Stimulated activated CD8-positive, alpha-beta memory T cell treated with anti-CD3 and anti-CD28 coated beads, Interleukin-7, amount 100 ng/mL, for 48 hours (primary cell): ENCODE measurements around the gene RPP25L.
A peak's percentile ranks its signal among the peaks of the same experiment; 100 is the strongest.

Experiments
- DNase-seq, 2 donors: peaks; one replicate each; pipeline ENCODE4 v3.0.0-alpha.2; 2020; ENCODE audit warnings: low read depth in 1 of 2; ENCODE audit errors: extremely low read depth in 1 of 2

The RPP25L gene

DNA sequence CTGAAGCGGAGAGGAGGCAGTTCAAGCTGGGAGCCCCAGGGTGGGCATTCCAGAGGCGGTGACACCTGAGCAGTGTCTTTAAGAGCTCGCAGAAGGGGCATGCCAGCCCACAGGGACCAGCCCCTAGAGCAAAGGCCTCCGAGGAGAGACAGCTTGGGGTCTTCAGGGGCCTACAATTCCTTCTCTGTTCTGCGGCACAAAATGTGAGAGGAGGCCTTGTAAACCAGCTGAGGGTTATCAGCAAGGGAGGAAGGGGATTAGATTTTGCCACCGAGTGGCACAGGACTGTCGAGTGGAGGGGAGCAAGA, 26.2 kb upstream of the RPP25L start:
- no peak for DNase-seq

DNA sequence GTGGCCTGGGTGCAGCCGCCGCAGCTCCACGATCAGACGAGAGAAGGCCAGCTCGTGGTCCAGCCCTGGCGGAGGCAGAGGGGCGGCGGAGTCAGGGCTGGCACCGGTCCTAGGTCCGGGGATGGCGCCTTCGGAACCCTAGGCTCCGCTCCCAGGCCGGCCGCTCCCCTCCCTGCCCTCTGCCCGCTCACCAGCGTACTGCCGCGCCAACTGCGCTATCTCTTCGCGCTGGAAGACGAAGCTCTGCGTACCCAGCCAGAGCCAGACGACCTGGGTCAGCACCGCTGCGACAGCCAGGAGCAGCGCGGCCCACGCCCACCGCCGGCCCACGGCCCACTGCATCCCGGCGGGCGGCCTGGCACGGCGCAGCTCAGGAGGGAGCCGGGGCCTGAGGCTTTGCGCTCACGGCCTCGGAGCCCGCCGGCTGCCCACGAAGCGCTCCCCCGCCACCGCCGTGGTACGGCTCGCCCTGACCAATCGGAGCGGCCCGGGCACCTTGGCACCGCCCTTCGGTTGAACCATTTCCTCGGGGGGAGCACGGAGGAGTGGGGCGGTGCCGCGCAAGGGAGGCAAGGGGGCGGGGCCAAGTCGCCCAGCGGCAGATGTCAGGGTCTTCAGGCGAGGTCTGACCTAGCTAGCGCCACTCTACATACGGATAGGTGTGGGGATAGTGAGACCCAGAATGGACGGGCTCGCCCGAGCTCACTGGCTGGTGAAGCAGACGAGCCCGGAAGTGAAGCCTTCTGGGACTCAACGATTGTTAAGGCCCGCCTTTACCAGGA, 25.6 kb upstream of the RPP25L start, which contains the start of gene SIGMAR1:
Gene SIGMAR1 (minus strand): TSS at position 432 of the 782 bp plus-strand sequence. CDS start 90 bp downstream, at position 342.
- DNase-seq: peak; percentile 86 to 88

- DNase-seq: no peak
Observed at GRCh38 chr9:34636791-34637355, 25.0 kb upstream of the RPP25L start.

DNA sequence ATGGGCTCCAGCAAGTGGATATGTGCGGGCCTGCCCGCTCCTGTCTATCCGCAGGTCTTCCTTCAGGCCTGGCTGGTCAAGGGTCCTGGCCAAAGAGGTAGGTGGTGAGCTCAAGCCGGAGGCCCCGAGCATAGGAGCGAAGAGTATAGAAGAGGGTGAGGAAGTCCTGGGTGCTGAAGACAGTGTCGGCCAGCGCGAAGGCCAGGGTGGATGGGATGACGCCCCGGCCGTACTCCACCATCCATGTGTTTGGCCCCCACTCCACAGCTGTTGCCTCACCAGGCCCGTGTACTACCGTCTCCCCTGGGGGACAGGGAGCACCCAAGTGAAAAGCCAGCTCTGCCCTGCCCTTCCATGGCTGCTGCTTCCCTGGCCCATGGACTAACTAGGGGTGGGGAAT, 23.7 kb upstream of the RPP25L start:
- DNase-seq: no peak

DNA sequence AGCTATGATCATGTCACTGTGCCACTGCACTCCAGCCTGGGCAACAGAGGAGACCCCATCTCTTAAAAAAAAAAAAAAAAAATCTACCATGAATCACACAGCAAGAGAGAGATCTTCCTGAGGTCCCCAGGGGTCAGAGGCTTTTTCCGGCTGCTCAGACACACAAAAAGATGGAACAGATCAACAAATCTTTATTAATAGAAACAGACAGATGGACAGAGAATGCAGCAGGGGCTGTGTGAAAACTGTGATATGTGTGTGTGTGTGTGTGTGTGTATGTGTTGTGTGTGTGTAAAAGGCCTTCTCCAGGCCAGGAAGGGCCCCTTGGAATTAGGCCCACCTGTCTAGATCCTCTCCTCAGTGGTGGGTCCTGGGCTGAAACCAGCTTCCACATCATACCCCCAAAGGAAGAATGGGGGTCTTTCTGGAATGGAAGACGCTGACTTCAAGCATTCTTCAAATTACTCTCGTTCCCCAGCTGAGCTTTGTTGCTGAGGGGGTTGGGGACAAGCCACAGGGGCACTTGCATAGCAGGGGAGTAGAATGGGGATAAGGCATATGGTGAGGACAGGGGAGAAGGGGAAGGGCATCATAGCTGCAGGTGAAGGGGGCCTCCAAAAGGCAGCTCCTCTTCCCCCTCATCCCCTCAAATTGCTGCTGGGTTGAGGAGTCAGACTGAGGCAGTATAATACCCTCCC, 22.8 kb upstream of the RPP25L start:
- DNase-seq: no peak

GRCh38 chr9:34633851-34634550, 22.1 kb upstream of the RPP25L start:
- DNase-seq: peak in 1 of 2 donors; percentile 48

DNA sequence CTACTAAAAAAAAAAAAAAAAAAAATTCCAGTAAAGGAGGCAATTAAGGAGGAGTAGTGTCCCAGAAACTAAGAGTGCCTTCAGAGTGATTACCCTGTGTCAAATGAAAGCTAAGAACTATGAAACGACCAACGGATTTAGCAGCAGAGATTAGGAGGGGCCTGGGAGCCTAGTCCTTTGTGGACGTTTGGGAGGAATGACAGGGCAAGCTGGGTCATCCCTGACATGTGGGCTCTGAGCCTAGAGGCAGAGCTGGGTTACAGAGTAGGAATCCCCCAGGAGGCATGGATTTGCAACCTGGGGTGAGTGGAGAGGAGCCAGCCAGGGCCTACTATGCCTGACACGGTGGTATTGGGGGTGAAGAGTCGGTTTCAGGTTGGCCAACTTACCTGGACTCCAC, 21.3 kb upstream of the RPP25L start:
- DNase-seq: no peak

DNA sequence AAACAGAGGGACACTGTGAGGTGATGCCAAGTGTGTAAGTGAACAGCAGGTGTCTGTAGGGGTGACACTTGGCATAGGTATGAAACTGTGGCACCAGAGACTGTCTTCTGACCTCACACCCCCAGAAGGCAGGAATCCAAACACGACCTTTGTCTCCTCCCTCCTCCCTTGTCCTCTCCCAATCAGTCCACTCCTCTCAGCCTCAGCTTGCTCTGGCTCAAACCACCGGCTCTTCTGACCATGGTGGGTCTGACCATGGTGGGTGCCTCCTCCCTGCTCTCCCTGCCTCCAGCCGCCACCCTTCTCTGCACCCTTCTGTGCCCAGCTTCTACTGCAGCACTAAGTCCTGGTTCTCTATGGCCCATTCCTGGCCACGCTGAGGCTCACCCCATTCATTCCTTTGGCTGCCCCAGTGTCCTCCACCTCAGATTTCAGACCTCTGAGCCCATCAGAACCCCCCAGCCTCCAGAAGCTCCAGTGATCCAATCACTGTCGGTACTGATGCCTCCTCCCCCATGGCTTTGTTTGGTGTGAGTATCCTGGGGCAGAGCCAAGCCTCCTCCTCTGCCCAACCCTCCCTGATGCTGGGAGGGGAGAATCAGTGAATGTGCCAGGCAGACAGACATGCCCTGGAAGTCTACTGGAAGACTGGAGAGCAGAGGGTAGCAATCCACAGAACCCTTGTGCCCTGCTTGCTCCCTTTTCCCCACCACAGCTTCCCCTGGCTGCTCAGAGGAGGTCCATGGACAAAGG, 18.7 kb upstream of the RPP25L start:
- no peak for DNase-seq

GRCh38 chr9:34629491-34629808, 17.6 kb upstream of the RPP25L start:
- no peak for DNase-seq

DNA sequence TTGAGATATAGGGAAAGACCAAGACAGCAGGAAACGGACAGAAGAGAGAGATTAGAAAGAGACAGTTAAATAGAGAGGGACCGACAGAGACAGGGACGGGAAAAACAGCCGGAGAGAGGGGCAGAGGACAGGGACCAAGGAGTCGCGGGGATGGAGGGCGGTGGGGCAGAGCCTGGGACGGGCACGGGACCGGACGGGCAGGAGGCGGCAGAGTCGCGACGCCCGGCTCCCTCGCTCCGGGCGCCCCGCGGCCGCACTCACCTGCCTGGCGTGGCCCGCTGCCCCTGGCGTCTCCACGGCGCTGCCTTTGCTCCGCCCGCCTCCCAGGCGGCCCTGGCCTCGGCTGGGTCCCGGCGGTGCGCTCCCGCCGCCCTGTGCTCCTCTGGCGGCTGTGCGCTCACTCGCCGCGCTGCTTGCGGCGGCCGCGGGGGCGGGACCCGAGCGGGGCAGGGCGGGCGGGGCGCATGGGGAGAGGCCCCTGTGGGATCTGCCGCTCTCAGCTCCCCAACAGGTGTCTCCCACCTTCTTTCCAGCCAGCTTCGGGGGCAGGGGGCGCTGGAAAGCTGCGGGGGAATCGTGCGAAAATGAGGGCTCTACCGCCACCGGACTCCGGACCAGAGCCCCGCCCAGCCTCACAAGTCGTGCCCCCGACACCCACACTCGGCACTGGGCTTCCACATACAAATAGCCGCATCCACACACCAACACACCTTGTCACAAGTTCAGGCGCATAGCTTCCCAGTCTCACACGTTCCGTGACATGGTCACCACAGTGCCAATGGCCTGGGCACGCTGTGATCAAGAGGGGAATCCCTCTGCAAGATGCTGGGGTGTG, 17.0 kb upstream of the RPP25L start, which contains the start of gene ARID3C:
Gene ARID3C (minus strand): TSS at position 411 of the 835 bp plus-strand sequence. CDS start 1,052 bp downstream, outside the sequence.
- DNase-seq: no peak

GRCh38 chr9:34627716-34628655, 16.1 kb upstream of the RPP25L start:
- DNase-seq: no peak

DNA sequence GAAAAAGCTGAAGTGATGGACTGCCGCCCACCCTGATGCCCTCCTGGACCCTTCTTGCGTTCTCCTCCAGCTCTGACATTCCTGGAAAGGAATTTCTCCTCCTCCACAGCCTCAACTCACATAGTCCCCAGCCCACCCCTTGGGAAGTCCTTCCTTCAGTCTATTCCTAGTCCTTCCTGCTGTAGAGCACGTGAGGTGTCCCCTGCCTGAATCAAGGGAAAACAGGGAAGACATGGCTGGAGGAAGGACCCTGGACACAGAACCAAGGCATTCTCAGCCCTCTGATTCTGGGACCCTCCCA, 13.2 kb upstream of the RPP25L start:
- DNase-seq: no peak

GRCh38 chr9:34624475-34625185, 12.7 kb upstream of the RPP25L start:
- DNase-seq: no peak

DNA sequence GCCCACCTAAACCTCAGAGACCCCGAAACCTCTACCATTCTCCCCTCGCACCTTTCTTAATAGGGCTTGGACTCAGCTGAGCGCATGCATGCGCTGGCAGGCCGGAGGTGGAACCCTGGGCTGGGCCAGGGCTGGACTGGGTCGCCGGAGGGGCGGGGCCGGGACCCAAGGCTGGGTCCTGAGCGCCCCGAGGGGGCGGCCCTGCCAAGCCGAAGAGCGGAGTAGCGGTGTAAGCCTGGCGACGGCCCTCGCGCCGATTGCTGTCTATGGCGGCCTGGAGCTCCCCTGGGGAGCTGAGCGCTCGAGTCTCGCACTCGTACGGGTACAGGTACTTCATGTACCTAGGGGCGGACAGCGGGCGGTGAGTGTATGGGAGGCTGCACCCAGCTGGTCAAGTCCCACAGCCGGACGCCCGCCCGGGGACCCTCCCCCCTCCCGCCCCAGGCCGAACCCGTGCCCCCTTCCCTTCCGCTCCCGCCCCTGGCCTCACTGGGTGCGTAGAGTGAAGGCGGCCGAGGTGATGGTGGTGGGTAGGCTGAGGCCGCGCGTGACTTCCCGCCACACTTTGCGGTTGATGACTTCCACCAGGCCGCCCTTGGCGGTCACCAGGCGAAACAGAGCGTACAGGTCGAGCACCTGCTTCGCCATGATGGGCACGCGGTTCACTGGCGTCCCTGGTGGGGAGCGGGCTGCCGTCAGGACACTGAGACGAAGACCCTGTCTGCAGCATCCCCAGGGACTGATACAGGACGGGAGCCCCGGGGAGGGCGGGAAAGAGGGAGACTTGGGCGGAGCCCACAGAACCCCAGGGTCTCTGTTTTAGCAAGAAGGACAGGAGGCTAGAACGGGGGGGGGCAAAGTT, 11.7 kb upstream of the RPP25L start:
- no peak for DNase-seq

GRCh38 chr9:34620061-34620994, 8.4 kb upstream of the RPP25L start, which contains the start of gene DCTN3:
DCTN3 (minus strand) TSS chr9:34620495; CDS start chr9:34620464, 31 bp downstream.
- peak; percentile 62 to 92 for DNase-seq

- DNase-seq: no peak
Observed at GRCh38 chr9:34615132-34615531, 3.2 kb upstream of the RPP25L start.
